OCI-LY1 (cell line): Measurements from ENCODE around the gene CHST10.

Source experiments
- H2AFZ ChIP-seq: fragments of 200-600 bp; sonication (generic), shearing (Covaris generic); 2 replicates; pipeline ENCODE4 v1.6.0; 2014; ENCODE audit warnings: antibody characterized with exemption, mild to moderate bottlenecking, low read length
- H3F3A ChIP-seq: fragments of 200-600 bp; sonication (generic), shearing (Covaris generic); 2 replicates; pipeline ENCODE4 v1.6.0; 2014; ENCODE audit warnings: mild to moderate bottlenecking, antibody characterized with exemption, low read length, moderate library complexity; ENCODE audit not compliant: insufficient read depth
- H3K27ac ChIP-seq: fragments of 200-600 bp; sonication (generic); 2 replicates; pipeline ENCODE4 v1.5.1; 2014; ENCODE audit warnings: low read length, mixed run types, mild to moderate bottlenecking, low read depth; ENCODE audit not compliant: poor library complexity, severe bottlenecking
- H3K27me3 ChIP-seq: fragments of 200-600 bp; sonication (generic); 2 replicates; pipeline ENCODE4 v1.6.0; 2014; ENCODE audit warnings: antibody characterized with exemption, mild to moderate bottlenecking, low read length, moderate library complexity; ENCODE audit not compliant: insufficient read depth
- H3K36me3 ChIP-seq: fragments of 200-600 bp; sonication (generic); 2 replicates; pipeline ENCODE4 v1.6.1; 2014; ENCODE audit warnings: mild to moderate bottlenecking, antibody characterized with exemption, low read length, moderate library complexity, mixed read lengths; ENCODE audit not compliant: insufficient read depth
- H3K4me1 ChIP-seq: fragments of 200-600 bp; sonication (generic); 2 replicates; pipeline ENCODE4 v1.5.1; 2014; ENCODE audit warnings: mild to moderate bottlenecking, low read length, moderate library complexity; ENCODE audit not compliant: insufficient read depth, severe bottlenecking
- H3K4me2 ChIP-seq: fragments of 200-600 bp; sonication (generic), shearing (Covaris generic); 2 replicates; pipeline ENCODE4 v1.6.1; 2014; ENCODE audit warnings: low read length
- H3K4me3 ChIP-seq: fragments of 200-600 bp; sonication (generic); 2 replicates; pipeline ENCODE4 v1.5.1; 2014; ENCODE audit warnings: low read length, low read depth, mild to moderate bottlenecking, mixed read lengths; ENCODE audit not compliant: poor library complexity, severe bottlenecking
- H3K79me2 ChIP-seq: fragments of 200-600 bp; shearing (Covaris generic); 2 replicates; pipeline ENCODE4 v1.6.1; 2016; ENCODE audit warnings: mixed run types, low read length, mixed read lengths; ENCODE audit not compliant: insufficient read depth
- H3K9ac ChIP-seq: fragments of 200-600 bp; sonication (generic), shearing (Covaris generic); 2 replicates; pipeline ENCODE4 v1.6.1; 2014; ENCODE audit warnings: mild to moderate bottlenecking, low read length, mixed read lengths
- H3K9me2 ChIP-seq: fragments of 200-600 bp; sonication (generic), shearing (Covaris generic); 2 replicates; pipeline ENCODE4 v1.6.1; 2014; ENCODE audit warnings: low read depth, mild to moderate bottlenecking, low read length, mixed read lengths
- H3K9me3 ChIP-seq: fragments of 200-600 bp; shearing (Covaris generic); 2 replicates; pipeline ENCODE4 v1.6.1; 2014; ENCODE audit warnings: low read length, mixed read lengths
- H4K20me1 ChIP-seq: fragments of 200-600 bp; sonication (generic), shearing (Covaris generic); 2 replicates; pipeline ENCODE4 v1.6.0; 2016; ENCODE audit warnings: mild to moderate bottlenecking, low read length; ENCODE audit not compliant: insufficient read depth
- CTCF ChIP-seq: fragments of 200-600 bp; sonication (generic), shearing (Covaris generic); IDR thresholded peaks from 2 replicates; pipeline ENCODE4 v1.5.1; 2017; ENCODE audit warnings: mild to moderate bottlenecking, antibody characterized with exemption, low read length, moderate library complexity, mixed read lengths
- EZH2 ChIP-seq: fragments of 200-600 bp; sonication (generic), shearing (Covaris generic); IDR thresholded peaks from 2 replicates; pipeline ENCODE4 v1.8.0; 2017; ENCODE audit warnings: borderline replicate concordance, mixed run types, mild to moderate bottlenecking, antibody characterized with exemption, low read length, moderate library complexity, mixed read lengths

CHST10 gene

GRCh38 chr2:100453853-100454252 lies 36.4 kb upstream of the CHST10 start:
- H3K9me3 ChIP-seq, result peaks cover 8% of the 10 kb centered on the region
- no peaks in the 10 kb centered on the region for H4K20me1 ChIP-seq
- no peaks in the 10 kb centered on the region for H3K9me2 ChIP-seq
- H3F3A ChIP-seq, result no peaks in the 10 kb centered on the region
- no peak overlapping the region for H3K4me2 ChIP-seq
- no peak overlapping the region for H3K27ac ChIP-seq
- H3K4me1 ChIP-seq, result no peaks in the 10 kb centered on the region
- H3K4me3 ChIP-seq, result no peak overlapping the region
- TF ChIP-seq EZH2 (no peak), CTCF (no peak)
- no peak overlapping the region for H2AFZ ChIP-seq
- no peaks in the 10 kb centered on the region for H3K36me3 ChIP-seq
- no peak overlapping the region for H3K9ac ChIP-seq
- H3K27me3 ChIP-seq, result no peaks in the 10 kb centered on the region
- no peaks in the 10 kb centered on the region for H3K79me2 ChIP-seq

GRCh38 chr2:100451734-100452133 lies 34.3 kb upstream of the CHST10 start:
- peaks cover 4% of the 10 kb centered on the region; the same call in 1 of the 2 replicates for H3K9me3 ChIP-seq

GRCh38 chr2:100451092-100451491 lies 33.6 kb upstream of the CHST10 start:
- H4K20me1 ChIP-seq, result no peaks in the 10 kb centered on the region
- H3K4me2 ChIP-seq, result no peak overlapping the region
- H3K4me3 ChIP-seq, result no peak overlapping the region
- H3K9me2 ChIP-seq, result no peaks in the 10 kb centered on the region
- H3K4me1 ChIP-seq, result no peaks in the 10 kb centered on the region
- H3K27me3 ChIP-seq, result no peaks in the 10 kb centered on the region; the same call in 1 of the 2 replicates
- TF ChIP-seq EZH2, result no peak
- TF ChIP-seq CTCF, result no peak
- H3K9ac ChIP-seq, result no peak overlapping the region
- H3F3A ChIP-seq, result no peaks in the 10 kb centered on the region
- H2AFZ ChIP-seq, result no peak overlapping the region
- H3K9me3 ChIP-seq, result 0 out of 2 replicates have a peak, but pooled peaks cover 3% of the 10 kb centered on the region
- no peaks in the 10 kb centered on the region for H3K36me3 ChIP-seq
- H3K27ac ChIP-seq, result no peak overlapping the region
- no peaks in the 10 kb centered on the region for H3K79me2 ChIP-seq

More at GRCh38 chr2:100451734-100452133, 34.3 kb upstream of the CHST10 start:
- no peaks in the 10 kb centered on the region for H4K20me1 ChIP-seq
- no peak overlapping the region for H3K4me3 ChIP-seq
- H2AFZ ChIP-seq, result no peak overlapping the region
- H3K27me3 ChIP-seq, result no peaks in the 10 kb centered on the region; the same call in 1 of the 2 replicates
- H3K27ac ChIP-seq, result no peak overlapping the region
- no peak overlapping the region for H3K9ac ChIP-seq
- no peaks in the 10 kb centered on the region for H3K9me2 ChIP-seq
- H3K36me3 ChIP-seq, result no peaks in the 10 kb centered on the region
- TF ChIP-seq CTCF (no peak), EZH2 (no peak)
- no peaks in the 10 kb centered on the region for H3K79me2 ChIP-seq
- no peaks in the 10 kb centered on the region for H3F3A ChIP-seq
- H3K4me1 ChIP-seq, result no peaks in the 10 kb centered on the region
- H3K4me2 ChIP-seq, result no peak overlapping the region
